ENCODE data around the gene DEPDC1. TPM values are rescaled to one million over a fixed set of nuclear protein-coding genes. Genes with fewer than 3 reads are reported as not detected.

The DEPDC1 gene
- total and polyA plus RNA-seq, 2 donors (not counting 1 experiment from before 2014, with no cell fraction given), result 0.03 to 0.07 TPM

DNA sequence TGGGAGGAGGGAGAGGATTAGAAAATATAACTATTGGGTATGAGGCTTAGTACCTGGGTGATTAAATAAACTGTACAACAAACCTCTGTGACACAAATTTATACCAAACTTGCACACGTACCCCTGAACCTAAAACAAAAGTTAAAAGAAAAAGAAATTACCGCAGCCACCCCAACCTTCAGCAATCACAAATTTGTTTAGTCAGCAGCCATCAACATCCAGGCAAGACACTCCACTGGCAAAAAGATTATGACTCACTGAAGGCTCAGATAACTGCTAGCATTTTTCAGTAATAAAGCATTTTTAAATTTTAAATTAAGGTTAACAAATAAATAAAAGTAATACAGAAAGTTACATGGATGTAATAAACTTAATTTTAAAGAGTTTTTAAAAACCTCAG lies 14.4 kb upstream of the DEPDC1 start:
- no peak overlapping the region for H2AFZ ChIP-seq (ENCODE audit: insufficient read depth, low read depth, low read length, poor library complexity, severe bottlenecking)
- no peak overlapping the region for H3K4me3 ChIP-seq (ENCODE audit: control extremely low read depth in 1 of 5, extremely low read depth in 1 of 5, insufficient read depth in 1 of 5, low read depth in 2 of 5, low read length in 4 of 5)
- H3K36me3 ChIP-seq (replicated peaks in 1 of 2; ENCODE audit: control extremely low read depth in 1 of 2, control insufficient read depth in 1 of 2, extremely low read depth in 1 of 2, insufficient read depth in 2 of 2, low read length in 1 of 2), result no peaks in the 10 kb centered on the region
- Mint-ChIP-seq H3K27me3 (no peaks in the 10 kb centered on the region), H3K27ac (no peak overlapping the region), H3K4me3 (no peak overlapping the region), H3K9me3 (ENCODE audit: insufficient read depth) (no peaks in the 10 kb centered on the region), H3K4me1 (no peaks in the 10 kb centered on the region)
- TF ChIP-seq EZH2 (IDR thresholded peaks at IDR 0.05; ENCODE audit: borderline replicate concordance, insufficient read depth, low read depth, low read length, poor library complexity, severe bottlenecking) (no peak), CTCF (IDR thresholded peaks at IDR 0.05) (no peak)
- H3K27me3 ChIP-seq (replicated peaks in 1 of 4; ENCODE audit: control extremely low read depth in 1 of 4, control insufficient read depth in 3 of 4, insufficient read depth in 4 of 4, low read length in 3 of 4), result no peaks in the 10 kb centered on the region
- POLR2A ChIA-PET, result no interaction called here
- no peaks in the 10 kb centered on the region for H3K4me1 ChIP-seq (ENCODE audit: control insufficient read depth in 2 of 2, insufficient read depth in 2 of 2, low read length in 2 of 2)
- ATAC-seq (ENCODE audit: low read depth) (no peak), DNase-seq (no peak)
- no peak overlapping the region for H3K4me2 ChIP-seq (replicated peaks; ENCODE audit: low read depth, low read length, poor library complexity, severe bottlenecking)
- intact Hi-C loops (cut with micrococcal nuclease), result no loop called here
- no peak overlapping the region for H3K27ac ChIP-seq (ENCODE audit: low read length in 2 of 2)
- H3K9ac ChIP-seq (ENCODE audit: low read length), result no peak overlapping the region
- no peaks in the 10 kb centered on the region for H3K79me2 ChIP-seq (ENCODE audit: control insufficient read depth, insufficient read depth, low read length)
- 80% methylated on average over 1 of the region's 2 CpGs for WGBS (ENCODE audit: insufficient coverage)
- CTCF ChIA-PET, result no interaction called here
- no peaks in the 10 kb centered on the region for H4K20me1 ChIP-seq (ENCODE audit: control insufficient read depth, insufficient read depth, low read length, poor library complexity, severe bottlenecking)
- H3K9me3 ChIP-seq (ENCODE audit: control extremely low read depth in 1 of 3, control insufficient read depth in 2 of 3, insufficient read depth in 1 of 3, low read length in 2 of 3), result no peaks in the 10 kb centered on the region

GRCh38 chr1:68506386-68506785 lies 9.5 kb upstream of the DEPDC1 start:
- 100% methylated on average over 1 of the region's 3 CpGs for WGBS (ENCODE audit: insufficient coverage)
- no peaks in the 10 kb centered on the region for H3K4me1 ChIP-seq (ENCODE audit: control insufficient read depth in 2 of 2, insufficient read depth in 2 of 2, low read length in 2 of 2)
- H3K27me3 Mint-ChIP-seq, result no peaks in the 10 kb centered on the region
- ATAC-seq (ENCODE audit: low read depth) (no peak), DNase-seq (no peak)
- no peak overlapping the region for H3K9ac ChIP-seq (ENCODE audit: low read length)
- no peak overlapping the region for H3K4me2 ChIP-seq (replicated peaks; ENCODE audit: low read depth, low read length, poor library complexity, severe bottlenecking)
- POLR2A ChIA-PET, result no interaction called here
- no peak overlapping the region for H3K27ac ChIP-seq (ENCODE audit: low read length in 2 of 2)
- no peaks in the 10 kb centered on the region for H3K4me1 Mint-ChIP-seq
- H3K36me3 ChIP-seq (replicated peaks in 1 of 2; ENCODE audit: control extremely low read depth in 1 of 2, control insufficient read depth in 1 of 2, extremely low read depth in 1 of 2, insufficient read depth in 2 of 2, low read length in 1 of 2), result no peaks in the 10 kb centered on the region
- H3K79me2 ChIP-seq (ENCODE audit: control insufficient read depth, insufficient read depth, low read length), result no peaks in the 10 kb centered on the region
- TF ChIP-seq CTCF (IDR thresholded peaks at IDR 0.05), result no peak
- TF ChIP-seq EZH2 (IDR thresholded peaks at IDR 0.05; ENCODE audit: borderline replicate concordance, insufficient read depth, low read depth, low read length, poor library complexity, severe bottlenecking), result no peak
- no peak overlapping the region for H3K4me3 ChIP-seq (ENCODE audit: control extremely low read depth in 1 of 5, extremely low read depth in 1 of 5, insufficient read depth in 1 of 5, low read depth in 2 of 5, low read length in 4 of 5)
- no peaks in the 10 kb centered on the region for H3K9me3 ChIP-seq (ENCODE audit: control extremely low read depth in 1 of 3, control insufficient read depth in 2 of 3, insufficient read depth in 1 of 3, low read length in 2 of 3)
- no peak overlapping the region for H3K4me3 Mint-ChIP-seq
- H3K27me3 ChIP-seq (replicated peaks in 1 of 4; ENCODE audit: control extremely low read depth in 1 of 4, control insufficient read depth in 3 of 4, insufficient read depth in 4 of 4, low read length in 3 of 4), result no peaks in the 10 kb centered on the region
- intact Hi-C loops (cut with micrococcal nuclease), result no loop called here
- peaks cover 9% of the 10 kb centered on the region for H3K9me3 Mint-ChIP-seq (ENCODE audit: insufficient read depth)
- H3K27ac Mint-ChIP-seq, result no peak overlapping the region
- CTCF ChIA-PET, result no interaction called here
- no peak overlapping the region for H2AFZ ChIP-seq (ENCODE audit: insufficient read depth, low read depth, low read length, poor library complexity, severe bottlenecking)
- H4K20me1 ChIP-seq (ENCODE audit: control insufficient read depth, insufficient read depth, low read length, poor library complexity, severe bottlenecking), result no peaks in the 10 kb centered on the region
